Measurements from ENCODE around the gene GPR26.

Gene GPR26

GRCh38 chr10:123648595-123648994 is 17.6 kb upstream of the GPR26 start:
- no peak for DNase-seq (ENCODE audit: low spot score)

GRCh38 chr10:123649676-123650075 is 16.5 kb upstream of the GPR26 start:
- DNase-seq (ENCODE audit: low spot score), result no peak

- no peak for DNase-seq (ENCODE audit: low spot score)
Measured at GRCh38 chr10:123651421-123652047, 14.6 kb upstream of the GPR26 start.

- no peak for DNase-seq (ENCODE audit: low spot score)
Measured at GRCh38 chr10:123655751-123656150, 10.4 kb upstream of the GPR26 start.

GRCh38 chr10:123663522-123663921 is 2.6 kb upstream of the GPR26 start:
- no peak for DNase-seq (ENCODE audit: low spot score)

- DNase-seq (ENCODE audit: low spot score), result no peak
Measured at GRCh38 chr10:123665491-123666286, 466 bp upstream of the GPR26 start.

GRCh38 chr10:123669886-123670285 is 3.7 kb downstream of the GPR26 start:
- DNase-seq (ENCODE audit: low spot score), result no peak

- DNase-seq (ENCODE audit: low spot score), result no peak
Measured at GRCh38 chr10:123673198-123673597, 7.0 kb downstream of the GPR26 start.

- no peak for DNase-seq (ENCODE audit: low spot score)
Measured at GRCh38 chr10:123674741-123675140, 8.6 kb downstream of the GPR26 start.

GRCh38 chr10:123675811-123676210 is 9.7 kb downstream of the GPR26 start:
- no peak for DNase-seq (ENCODE audit: low spot score)

- no peak for DNase-seq (ENCODE audit: low spot score)
Measured at GRCh38 chr10:123677556-123677955, 11.4 kb downstream of the GPR26 start.

- no peak for DNase-seq (ENCODE audit: low spot score)
Measured at GRCh38 chr10:123678376-123678775, 12.2 kb downstream of the GPR26 start.

- no peak for DNase-seq (ENCODE audit: low spot score)
Measured at GRCh38 chr10:123681285-123681684, 15.1 kb downstream of the GPR26 start.

- DNase-seq (ENCODE audit: low spot score), result no peak
Measured at GRCh38 chr10:123682477-123682876, 16.3 kb downstream of the GPR26 start.

GRCh38 chr10:123683459-123683858 is 17.3 kb downstream of the GPR26 start:
- no peak for DNase-seq (ENCODE audit: low spot score)

GRCh38 chr10:123683865-123684264 is 17.7 kb downstream of the GPR26 start:
- no peak for DNase-seq (ENCODE audit: low spot score)

- no peak for DNase-seq (ENCODE audit: low spot score)
Measured at GRCh38 chr10:123685260-123685659, 19.1 kb downstream of the GPR26 start.

- DNase-seq (ENCODE audit: low spot score), result no peak
Measured at GRCh38 chr10:123687758-123688157, 21.6 kb downstream of the GPR26 start.

GRCh38 chr10:123689880-123690279 is 23.7 kb downstream of the GPR26 start:
- no peak for DNase-seq (ENCODE audit: low spot score)

- no peak for DNase-seq (ENCODE audit: low spot score)
Measured at GRCh38 chr10:123703195-123703790, 37.1 kb downstream of the GPR26 start.

GRCh38 chr10:123704076-123704475 is 37.9 kb downstream of the GPR26 start:
- DNase-seq (ENCODE audit: low spot score), result no peak

GRCh38 chr10:123704812-123705211 is 38.7 kb downstream of the GPR26 start:
- no peak for DNase-seq (ENCODE audit: low spot score)

- DNase-seq (ENCODE audit: low spot score), result no peak
Measured at GRCh38 chr10:123706236-123706635, 40.1 kb downstream of the GPR26 start.

Data from hematopoietic multipotent progenitor cell treated with erythropoietin and hydrocortisone succinate and interleukin-3 and kit ligand, for 15 days (in vitro differentiated cells).